Measurements from ENCODE around the gene CXXC1.

The CXXC1 gene

GRCh38 chr18:50287441-50288347 is at the start of gene CXXC1:
Gene CXXC1, minus strand, starts transcription at chr18:50287692. Its CDS starts 103 bp downstream, at chr18:50287589.
- TF ChIP-seq GATA2 (IDR thresholded peaks at IDR 0.05; ENCODE audit: low read depth, low read length) (no peak), GATA3 (IDR thresholded peaks at IDR 0.05; ENCODE audit: low read depth, low read length) (no peak)

GRCh38 chr18:50334546-50335152 is 47.2 kb upstream of the CXXC1 start:
- TF ChIP-seq GATA3 (IDR thresholded peaks at IDR 0.05; ENCODE audit: low read depth, low read length) (no peak), GATA2 (IDR thresholded peaks at IDR 0.05; ENCODE audit: low read depth, low read length) (no peak)

GRCh38 chr18:50331691-50332090 is 44.2 kb upstream of the CXXC1 start:
- TF ChIP-seq GATA3 (IDR thresholded peaks at IDR 0.05; ENCODE audit: low read depth, low read length) (no peak), GATA2 (IDR thresholded peaks at IDR 0.05; ENCODE audit: low read depth, low read length) (no peak)

- TF ChIP-seq GATA3 (IDR thresholded peaks at IDR 0.05; ENCODE audit: low read depth, low read length) (no peak), GATA2 (IDR thresholded peaks at IDR 0.05; ENCODE audit: low read depth, low read length) (no peak)
Observed at GRCh38 chr18:50330176-50330575, 42.7 kb upstream of the CXXC1 start.

- TF ChIP-seq GATA3 (IDR thresholded peaks at IDR 0.05; ENCODE audit: low read depth, low read length), result no peak
- no peak for TF ChIP-seq GATA2 (IDR thresholded peaks at IDR 0.05; ENCODE audit: low read depth, low read length)
Observed at GRCh38 chr18:50327983-50328382, 40.5 kb upstream of the CXXC1 start.

- no peak for TF ChIP-seq GATA3 (IDR thresholded peaks at IDR 0.05; ENCODE audit: low read depth, low read length)
- TF ChIP-seq GATA2 (IDR thresholded peaks at IDR 0.05; ENCODE audit: low read depth, low read length), result no peak
Observed at GRCh38 chr18:50320719-50321118, 33.2 kb upstream of the CXXC1 start.

GRCh38 chr18:50315100-50315871 is 27.8 kb upstream of the CXXC1 start:
- TF ChIP-seq GATA3 (IDR thresholded peaks at IDR 0.05; ENCODE audit: low read depth, low read length) (no peak), GATA2 (IDR thresholded peaks at IDR 0.05; ENCODE audit: low read depth, low read length) (no peak)

GRCh38 chr18:50313873-50314460 is 26.5 kb upstream of the CXXC1 start:
- TF ChIP-seq GATA3 (IDR thresholded peaks at IDR 0.05; ENCODE audit: low read depth, low read length) (no peak), GATA2 (IDR thresholded peaks at IDR 0.05; ENCODE audit: low read depth, low read length) (no peak)

GRCh38 chr18:50313031-50313607 is 25.6 kb upstream of the CXXC1 start:
- TF ChIP-seq GATA3 (IDR thresholded peaks at IDR 0.05; ENCODE audit: low read depth, low read length) (no peak), GATA2 (IDR thresholded peaks at IDR 0.05; ENCODE audit: low read depth, low read length) (no peak)

- TF ChIP-seq GATA2 (IDR thresholded peaks at IDR 0.05; ENCODE audit: low read depth, low read length), result no peak
- TF ChIP-seq GATA3 (IDR thresholded peaks at IDR 0.05; ENCODE audit: low read depth, low read length), result no peak
Observed at GRCh38 chr18:50312296-50313030, 25.0 kb upstream of the CXXC1 start.

- TF ChIP-seq GATA2 (IDR thresholded peaks at IDR 0.05; ENCODE audit: low read depth, low read length) (no peak), GATA3 (IDR thresholded peaks at IDR 0.05; ENCODE audit: low read depth, low read length) (no peak)
Observed at GRCh38 chr18:50311650-50312049, 24.2 kb upstream of the CXXC1 start.

- no peak for TF ChIP-seq GATA3 (IDR thresholded peaks at IDR 0.05; ENCODE audit: low read depth, low read length)
- TF ChIP-seq GATA2 (IDR thresholded peaks at IDR 0.05; ENCODE audit: low read depth, low read length), result no peak
Observed at GRCh38 chr18:50310080-50310479, 22.6 kb upstream of the CXXC1 start.
